ENCODE data around the gene SMIM28.

Gene SMIM28

DNA sequence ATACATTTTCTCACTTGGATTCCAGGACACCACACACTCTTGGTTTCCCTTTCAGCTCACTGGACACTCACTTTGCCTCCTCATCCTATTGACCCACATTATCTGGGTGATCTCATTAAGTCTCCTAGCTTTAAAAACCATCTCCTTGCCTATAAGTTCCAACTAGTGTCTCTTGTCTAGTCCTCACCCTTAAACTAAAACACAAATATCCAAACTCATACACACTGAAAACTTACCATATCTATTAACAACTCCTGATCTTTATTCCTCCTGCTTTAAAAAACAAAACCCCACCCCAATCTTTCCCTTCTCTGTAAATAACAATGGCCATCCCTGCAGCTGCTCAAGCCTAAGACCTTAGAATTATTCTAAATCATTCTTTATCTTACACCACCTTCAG is 3.5 kb upstream of the SMIM28 start:
- DNase-seq (ENCODE audit: low read depth): no peak

DNA sequence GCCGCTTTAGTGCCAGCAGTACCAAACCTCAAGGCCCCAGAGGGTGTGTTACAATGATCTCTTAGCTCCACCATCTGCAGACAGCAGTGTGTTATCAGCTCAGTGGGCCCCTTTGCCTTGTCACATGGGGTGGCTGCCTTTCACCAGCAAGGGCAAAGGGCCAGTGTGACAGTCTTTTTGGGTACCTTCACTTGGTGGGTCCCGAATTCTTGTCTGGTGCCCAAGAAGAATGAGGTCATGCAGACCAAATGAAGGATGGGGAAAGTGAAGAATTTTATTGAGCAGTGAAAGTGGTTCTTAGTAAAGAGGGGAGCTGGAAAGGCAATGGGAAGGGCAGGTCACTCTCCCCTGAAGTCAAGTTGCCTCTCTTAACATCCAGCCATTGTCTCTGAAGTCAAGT is 2.9 kb upstream of the SMIM28 start:
- no peak for DNase-seq (ENCODE audit: low read depth)

DNA sequence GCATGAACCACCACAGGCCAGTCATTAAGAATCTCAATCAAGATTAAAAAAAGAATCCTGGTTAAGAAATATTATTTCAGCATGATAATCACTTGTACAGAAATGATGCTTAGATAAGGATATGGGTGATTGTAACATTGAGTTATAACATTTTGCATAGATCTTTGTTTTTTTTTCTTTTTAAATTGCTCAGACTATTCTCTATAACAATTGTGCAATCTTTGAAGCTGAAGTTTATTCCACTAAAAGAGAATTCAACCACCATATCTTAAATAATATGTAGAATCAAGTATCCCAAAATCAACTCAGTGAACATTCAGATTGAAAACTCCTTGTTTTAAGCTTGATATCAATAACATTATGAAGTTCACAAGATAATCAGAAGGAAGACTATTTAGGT is 663 bp upstream of the SMIM28 start:
- DNase-seq (ENCODE audit: low read depth): no peak

DNA sequence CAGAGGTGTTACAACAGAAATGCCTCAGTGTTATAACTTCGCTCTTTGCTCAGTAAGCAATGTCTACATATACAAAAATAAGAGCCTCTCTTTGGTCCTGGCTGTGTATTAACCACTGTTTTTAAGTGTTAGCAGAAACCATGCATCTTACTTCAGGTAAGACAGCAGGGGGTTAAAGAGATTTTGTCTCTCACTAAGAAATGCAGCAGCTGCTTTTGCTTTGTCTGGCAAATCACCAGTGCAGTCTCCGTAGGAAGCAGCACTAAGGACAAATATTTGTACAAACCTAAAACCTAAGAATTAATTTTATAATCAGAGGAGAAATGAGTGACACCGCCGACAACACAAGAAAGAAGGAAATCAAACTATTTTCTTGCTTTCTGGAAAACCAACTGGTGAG is 758 bp downstream of the SMIM28 start:
- DNase-seq (ENCODE audit: low read depth): no peak

DNA sequence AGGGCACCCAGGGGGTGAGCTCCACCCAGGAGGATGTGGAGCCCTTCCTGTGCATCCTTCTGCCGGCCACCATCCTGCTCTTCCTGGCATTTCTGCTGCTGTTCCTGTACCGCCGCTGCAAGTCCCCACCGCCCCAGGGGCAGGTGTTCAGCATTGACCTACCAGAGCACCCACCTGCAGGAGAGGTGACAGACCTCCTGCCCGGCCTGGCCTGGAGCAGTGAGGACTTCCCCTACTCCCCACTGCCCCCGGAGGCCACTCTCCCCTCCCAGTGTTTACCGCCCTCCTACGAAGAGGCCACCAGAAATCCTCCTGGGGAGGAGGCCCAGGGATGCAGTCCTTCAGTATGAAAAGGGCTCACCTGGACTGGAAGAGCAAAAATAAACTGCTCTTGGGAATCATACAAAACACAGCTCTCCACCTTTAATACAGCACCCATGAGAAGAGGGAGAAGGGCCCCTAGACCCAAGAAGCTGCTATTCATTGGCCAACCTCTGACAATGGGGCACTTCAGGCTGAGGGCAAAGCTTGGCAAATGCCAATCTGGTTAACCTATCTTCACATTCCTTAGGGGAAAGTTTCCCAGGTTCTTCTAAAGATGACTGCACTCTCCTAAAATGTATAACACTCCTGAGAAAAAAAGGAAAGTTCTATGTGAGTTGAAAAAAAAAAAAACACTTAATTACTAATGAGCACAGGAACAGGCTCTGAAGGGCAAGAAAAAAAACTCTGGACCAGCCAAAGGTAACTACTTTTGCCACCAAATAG is 5.0 kb downstream of the SMIM28 start:
- DNase-seq (ENCODE audit: low read depth): no peak

DNA sequence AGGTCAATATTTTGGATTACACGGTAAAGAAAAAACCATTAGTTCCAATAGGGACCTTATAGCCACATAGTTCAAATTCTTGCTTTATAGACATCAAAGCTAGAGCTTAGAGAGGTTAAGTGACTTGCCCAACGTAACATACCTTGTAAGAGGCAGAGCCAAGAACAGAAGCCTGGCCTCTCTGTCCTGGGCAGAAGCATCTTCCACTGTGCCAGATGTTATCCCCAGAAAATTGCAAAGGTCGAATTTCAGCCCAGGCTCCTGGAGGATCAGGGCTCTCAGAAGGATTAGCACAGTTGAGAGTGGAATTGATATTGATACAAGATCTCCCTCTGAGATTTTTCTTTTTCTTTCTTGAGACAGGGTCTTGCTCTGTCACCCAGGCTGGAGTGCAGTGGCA is 6.1 kb downstream of the SMIM28 start:
- DNase-seq (ENCODE audit: low read depth): no peak

DNA sequence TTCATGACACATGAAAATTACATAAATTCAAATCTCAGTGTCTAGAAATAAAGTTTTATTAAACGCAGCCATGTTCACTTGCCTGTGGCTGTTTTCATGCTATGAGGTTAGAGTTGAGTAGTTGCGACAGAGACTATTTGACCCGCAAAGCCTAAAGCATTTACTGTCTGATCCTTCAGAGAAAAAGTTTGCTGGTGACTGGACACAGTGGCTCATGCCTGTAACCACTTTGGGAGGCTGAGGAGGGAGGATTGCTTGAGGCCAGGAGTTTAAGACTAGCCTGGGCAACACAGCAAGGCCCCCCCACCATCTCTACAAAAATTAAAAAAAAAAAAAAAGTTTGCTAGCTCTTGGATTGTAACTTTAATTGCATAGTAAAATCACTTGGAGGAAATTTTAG is 9.2 kb downstream of the SMIM28 start:
- DNase-seq (ENCODE audit: low read depth): no peak

DNA sequence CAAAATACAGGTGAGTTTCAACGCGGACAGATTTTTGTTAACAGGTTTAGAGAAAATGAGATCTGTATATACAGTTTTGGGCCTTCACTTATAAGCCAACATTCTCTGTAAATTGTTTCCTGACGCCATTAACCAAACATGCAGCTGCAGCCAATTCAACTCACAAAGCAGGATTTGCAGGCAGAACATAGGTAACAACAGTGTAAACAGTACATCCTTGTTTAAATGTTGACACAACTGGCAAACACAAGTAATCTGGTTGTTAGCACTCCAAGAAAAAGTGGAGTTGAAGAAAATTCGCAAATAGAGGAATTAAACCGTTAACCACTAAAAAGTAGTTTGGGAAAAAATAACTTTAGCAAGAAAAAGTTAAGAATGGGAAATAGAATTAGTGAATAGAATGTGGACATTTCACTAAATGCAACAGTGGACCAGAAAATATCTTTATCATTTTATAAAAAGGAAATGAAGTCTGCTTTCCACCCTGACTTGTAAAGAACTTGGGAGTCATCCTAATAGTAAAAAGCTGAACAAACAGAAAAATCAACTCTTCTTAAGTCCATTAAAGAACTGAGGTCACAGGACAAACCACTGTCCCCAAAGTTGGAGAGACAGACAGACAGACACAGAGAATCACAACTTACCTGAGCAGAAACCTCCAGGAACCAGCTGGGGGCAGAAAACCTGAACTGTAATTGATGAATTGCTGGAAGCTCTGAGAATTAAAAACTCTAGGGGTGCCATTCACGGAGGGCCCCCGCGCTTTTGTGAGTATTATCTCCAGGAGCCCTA is 10.1 kb downstream of the SMIM28 start:
- DNase-seq (ENCODE audit: low read depth): no peak

DNA sequence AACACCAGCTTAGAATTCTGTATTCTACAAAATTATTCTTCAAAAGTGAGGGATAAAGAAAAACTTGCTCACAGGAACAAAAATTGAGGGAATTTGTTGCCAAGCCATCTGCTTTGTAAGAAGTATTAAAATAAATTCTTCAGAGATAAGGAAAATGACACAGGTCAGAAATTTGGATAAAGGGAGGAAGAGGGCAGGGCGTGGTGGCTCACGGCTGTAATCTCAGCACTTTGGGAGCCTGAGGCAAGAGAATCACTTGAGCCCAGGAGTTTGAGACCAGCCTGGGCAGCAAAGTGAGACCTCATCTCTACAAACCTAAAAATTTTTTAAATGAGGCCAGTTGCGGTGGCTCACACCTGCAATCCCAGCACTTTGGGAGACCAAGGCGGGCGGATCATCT is 11.8 kb downstream of the SMIM28 start:
- DNase-seq (ENCODE audit: low read depth): no peak

DNA sequence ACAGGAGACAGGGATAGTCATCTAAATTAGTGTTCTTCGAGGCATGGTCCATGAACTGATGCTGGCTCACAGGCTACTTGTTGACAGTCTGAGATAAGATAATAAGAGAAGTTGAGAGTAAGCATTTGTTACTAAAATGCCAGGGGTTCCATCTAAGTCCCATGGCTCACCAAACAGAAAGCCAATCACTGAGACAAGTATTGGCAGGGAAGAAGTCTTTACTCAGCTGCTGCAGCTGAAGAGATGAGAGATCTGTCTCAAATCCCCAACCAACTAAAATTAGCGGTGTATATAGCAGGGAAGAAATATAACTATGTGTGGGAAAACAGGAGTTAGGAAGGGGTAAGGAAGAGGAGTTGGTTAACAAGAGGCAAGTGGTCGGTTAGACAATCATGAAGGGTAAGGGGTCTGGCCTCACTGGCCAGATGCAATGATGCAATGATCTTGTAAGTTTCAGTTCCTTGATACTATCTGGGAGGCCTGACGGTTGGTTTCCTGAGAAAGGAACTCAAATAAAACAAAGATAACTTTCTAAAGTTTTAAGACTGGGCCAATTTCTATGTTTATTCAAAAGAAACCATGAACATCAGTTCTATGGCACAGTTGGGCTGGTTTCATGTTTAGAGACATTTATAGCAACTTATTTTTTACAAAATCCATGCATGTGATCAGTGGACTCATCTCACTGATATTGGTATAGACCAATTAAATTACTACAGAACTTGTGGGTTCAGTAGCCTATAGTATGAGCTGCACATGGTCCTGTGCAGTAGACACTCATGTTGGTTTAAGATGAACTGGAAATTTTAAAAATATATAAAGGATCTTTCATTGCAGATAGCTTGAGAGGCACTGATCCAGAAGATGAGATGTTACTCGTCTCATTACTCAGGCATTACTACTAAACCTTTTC is 16.4 kb downstream of the SMIM28 start:
- DNase-seq (ENCODE audit: low read depth): no peak

DNA sequence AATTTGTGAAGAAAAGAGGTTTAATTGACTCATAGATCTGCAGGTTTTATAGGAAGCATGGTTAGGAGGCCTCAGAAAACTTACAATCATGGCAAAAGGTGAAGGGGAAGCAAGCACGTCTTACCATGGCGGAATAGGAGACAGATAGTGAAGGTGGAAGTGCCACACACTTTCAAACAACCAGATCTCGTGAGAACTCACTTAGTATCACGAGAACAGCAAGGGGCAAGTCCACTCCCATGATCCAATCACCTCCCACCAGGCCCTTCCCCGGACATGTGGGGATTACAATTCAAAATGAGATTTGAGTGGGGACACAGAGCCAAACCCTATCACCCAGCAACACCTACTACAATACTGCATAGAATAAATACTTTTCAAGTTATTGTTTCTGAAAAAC is 19.0 kb downstream of the SMIM28 start:
- DNase-seq (ENCODE audit: low read depth): no peak

DNA sequence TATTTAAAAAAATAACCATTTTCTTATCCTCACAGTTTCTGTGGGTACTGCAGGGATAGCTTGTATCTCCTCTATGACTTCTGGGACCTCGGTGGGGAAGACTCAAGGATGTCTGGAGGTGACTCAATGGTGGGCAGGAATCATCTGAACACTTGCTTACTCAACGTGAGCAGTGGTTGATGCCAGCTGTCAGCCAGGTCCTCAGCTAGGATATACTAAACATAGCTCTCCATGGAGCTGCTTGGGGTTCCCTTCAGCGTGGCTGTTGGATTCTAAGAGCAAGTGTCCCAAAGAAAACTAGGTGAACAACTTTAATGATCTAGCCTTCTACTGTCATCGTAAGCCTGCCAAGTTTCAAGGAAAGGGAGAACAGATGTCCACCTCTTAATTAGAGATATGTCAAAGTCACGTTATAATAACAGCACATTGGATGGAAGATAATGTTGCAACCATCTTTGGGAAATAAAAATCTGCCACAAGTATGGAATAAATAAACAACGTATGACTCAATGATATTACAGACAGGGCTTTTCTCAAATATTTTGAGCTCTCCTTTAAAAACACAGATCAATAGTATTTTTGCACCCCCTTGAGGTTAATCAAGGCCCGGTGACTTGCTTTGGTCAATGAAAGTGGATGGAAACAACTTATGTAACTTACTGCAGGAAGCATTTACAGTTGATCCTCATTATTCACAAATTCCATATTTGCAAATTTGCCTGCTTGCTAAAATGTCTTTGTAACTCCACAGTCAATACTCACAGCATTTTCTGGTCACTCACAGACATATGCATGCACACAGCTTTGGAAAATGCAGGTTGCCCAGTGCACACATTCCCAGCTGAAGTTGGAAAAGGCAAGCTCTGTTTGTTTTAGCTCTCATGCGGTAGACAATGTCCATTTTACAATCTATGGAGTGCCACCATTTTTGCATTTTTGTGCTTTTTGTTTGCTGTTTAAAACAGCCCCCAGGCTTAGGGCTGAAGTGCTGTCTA is 19.7 kb downstream of the SMIM28 start:
- no peak for DNase-seq (ENCODE audit: low read depth)

DNA sequence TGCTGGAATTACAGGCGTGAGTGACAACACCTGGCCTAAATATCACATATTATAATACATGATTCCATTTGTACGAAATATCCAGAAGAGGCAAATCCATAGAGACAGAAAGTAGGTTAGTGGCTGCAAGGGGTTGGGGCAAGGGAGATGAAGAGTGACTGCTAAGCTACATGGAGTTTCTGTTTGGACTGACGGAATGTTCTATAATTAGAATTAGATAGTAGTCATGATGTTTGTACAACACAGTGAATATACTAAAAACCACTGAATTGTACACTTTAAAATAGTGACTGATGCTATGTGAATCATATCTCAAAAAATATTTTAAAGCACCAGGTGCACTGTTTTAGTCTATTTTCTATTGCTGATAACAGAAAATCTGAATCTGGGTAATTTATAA is 22.6 kb downstream of the SMIM28 start:
- no peak for DNase-seq (ENCODE audit: low read depth)

DNA sequence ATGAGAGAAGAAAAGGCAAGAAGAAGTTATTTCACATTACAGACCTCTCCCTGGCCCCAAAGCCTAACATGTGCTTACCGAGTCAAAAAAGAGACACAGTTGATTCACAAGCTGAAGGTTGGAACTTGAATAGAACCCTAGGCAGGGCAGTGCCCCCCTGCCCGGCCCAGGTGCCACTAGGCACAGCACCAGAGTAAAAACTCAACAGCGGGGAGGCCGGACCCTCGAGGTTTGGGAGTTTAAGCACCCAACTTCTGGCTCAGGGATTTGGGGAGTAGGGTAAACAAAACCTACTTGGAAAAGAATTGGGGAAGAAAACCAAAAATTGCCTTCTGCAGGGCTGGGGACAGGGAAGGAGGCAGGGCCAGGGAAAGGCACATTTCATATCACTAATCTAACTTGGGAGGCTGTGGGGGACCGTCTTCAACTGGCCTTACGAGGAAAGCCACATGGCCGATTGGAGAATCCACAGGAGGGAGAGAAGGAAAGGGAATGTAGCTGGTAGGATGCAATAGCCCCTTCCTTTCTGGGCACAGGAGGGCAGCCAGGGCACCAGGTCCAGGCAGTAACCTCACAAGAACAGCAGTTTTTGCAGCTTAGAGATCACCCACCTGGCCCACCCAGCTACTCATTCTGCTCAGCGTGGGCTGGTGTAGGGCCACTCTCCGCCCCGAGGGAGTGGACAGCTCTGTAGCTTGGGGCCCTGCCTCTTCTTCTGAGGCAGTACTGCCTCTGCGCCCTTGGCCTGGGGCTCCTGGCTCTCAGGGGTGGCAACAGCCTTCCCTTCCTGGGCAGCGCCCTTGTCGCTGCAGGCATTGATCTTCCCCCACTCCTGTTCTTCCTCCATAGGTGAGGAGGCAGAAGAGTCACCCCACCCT is 24.5 kb downstream of the SMIM28 start:
- DNase-seq (ENCODE audit: low read depth): no peak

DNA sequence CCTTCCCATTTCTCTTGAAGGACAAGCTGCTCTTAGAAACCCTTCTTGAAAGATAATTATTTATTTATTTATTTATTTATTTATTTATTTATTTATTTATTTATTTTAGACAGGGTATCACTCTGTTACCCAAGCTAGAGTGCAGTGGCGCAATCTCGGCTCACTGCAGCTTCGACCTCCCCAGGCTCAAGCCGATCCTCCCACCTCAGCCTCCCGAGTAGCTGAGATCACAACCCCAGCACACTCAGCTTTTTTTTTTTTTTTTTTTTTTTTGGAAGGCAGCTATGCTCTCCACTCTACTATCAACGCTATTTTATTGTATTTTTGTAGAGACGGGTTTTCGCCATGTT is 25.1 kb downstream of the SMIM28 start:
- DNase-seq (ENCODE audit: low read depth): no peak

DNA sequence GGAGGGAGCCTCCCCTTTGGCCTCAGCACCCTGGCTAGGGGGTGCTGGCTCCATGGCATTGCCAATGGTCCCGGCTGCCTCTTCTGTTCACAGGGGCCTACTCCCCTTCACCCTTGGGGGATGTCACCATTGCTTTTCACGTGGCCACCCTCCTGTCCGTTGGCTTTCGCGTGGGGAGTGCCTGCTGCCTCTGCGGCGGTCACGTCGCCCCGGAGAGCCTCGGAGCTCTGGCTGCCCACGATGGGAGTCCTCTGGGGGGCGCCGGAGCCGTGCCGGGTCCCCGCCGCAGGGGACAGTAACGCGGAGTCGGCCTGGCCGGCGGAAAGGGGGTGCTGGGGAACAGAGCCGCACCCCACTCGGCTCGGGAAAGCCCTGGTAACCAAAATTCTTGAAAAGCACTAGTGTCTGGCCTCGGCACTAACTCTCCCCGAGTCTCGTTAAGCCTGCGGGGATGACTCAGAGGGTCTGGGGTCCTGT is 25.7 kb downstream of the SMIM28 start:
- DNase-seq (ENCODE audit: low read depth): no peak

DNA sequence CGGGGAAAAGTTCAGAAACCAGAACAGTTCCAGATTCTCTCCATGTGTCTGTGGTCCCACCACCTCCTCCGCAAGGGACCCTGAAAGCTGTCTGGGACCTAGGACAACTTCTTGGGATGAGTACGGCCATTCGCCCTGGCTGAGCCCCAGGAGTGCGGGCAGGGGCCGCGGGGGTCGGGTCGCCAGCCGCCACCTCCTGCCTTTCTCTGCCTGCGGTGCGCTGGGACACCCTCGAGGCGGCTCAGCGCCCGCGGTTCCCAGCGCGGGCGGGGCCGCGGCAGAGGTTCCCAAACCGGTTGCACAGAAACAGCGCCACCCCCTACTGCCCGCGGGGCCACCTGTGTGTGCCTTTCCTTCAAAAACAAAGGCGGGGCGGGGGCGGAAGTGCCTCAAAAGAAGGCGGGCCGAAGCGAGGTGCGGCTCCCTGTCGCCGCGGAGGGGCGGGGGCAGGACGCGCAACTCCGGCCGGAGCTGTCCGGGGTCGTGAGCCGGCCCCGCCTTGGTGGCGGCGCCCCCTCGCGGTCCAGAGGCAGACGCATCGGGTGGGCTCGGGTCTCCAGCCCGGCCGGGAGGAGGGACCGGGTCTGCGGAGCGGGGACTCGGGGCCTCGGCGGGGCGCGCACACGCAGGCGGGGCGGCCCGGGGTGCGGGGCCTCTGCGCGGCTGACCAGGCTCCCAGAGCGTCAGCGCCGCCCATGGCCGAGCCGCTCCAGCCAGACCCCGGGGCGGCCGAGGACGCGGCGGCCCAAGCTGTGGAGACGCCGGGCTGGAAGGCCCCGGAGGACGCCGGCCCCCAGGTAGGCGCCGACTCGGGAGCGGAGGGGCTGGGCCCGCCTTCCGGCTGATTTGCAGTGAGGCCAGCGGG is 26.3 kb downstream of the SMIM28 start, which contains the start of gene HEBP2:
Gene HEBP2, plus strand, starts transcription at position 423 of the 865 bp plus-strand sequence. Its CDS starts 273 bp downstream, at position 696.
- peak; percentile 45 for DNase-seq (ENCODE audit: low read depth)

DNA sequence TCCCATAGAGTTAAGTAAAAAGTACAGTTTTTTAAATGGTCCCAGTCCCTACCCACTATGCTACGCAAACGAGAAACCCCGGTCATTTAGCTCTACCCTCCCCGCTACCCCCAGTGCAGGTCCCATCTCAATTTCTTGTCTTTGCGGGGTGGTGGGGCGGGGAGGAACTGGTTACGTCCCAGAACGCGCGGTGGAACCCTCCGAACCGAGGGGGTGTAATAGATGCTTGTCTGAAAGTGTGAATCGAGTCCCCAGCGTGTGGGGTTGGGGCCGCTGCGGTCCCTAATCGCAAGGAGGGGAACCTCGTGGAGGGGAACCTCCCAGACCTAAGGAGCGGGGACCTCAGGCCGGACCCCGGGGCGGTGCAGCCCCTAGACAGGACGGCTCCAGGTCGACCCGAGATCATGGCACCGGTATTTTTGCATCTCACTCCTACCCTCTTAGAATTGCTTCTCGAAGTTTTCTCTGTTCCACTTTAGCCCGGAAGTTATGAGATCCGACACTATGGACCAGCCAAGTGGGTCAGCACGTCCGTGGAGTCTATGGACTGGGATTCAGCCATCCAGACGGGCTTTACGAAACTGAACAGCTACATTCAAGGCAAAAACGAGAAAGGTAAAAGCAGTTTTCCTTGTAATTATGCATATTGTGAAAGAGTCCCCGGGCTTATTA is 27.1 kb downstream of the SMIM28 start:
- DNase-seq (ENCODE audit: low read depth): no peak

Data from amniotic epithelial cell (primary cell).